PFSK-1 (cell line): ENCODE measurements around the gene CDC25A.

Experiments
- FOXP2 ChIP-seq: optimal IDR thresholded peaks from 2 replicates; pipeline ENCODE3; 2011; ENCODE audit warnings: borderline replicate concordance, control low read depth, inconsistent platforms; ENCODE audit not compliant: insufficient read depth; ENCODE audit errors: extremely low read length, extremely low read depth
- POLR2AphosphoS5 ChIP-seq: IDR thresholded peaks from 2 replicates; pipeline ENCODE4 v1.6.1; 2012; ENCODE audit warnings: low read depth, mild to moderate bottlenecking, control low read depth, low read length, moderate library complexity
- REST ChIP-seq, 2 experiments: IDR thresholded peaks; 2 replicates each; pipeline versions ENCODE4 v1.6.1 to v1.8.0; 2011 to 2012; ENCODE audit warnings: low read depth in 2 of 2, low read length in 2 of 2, control low read depth in 1 of 2, inconsistent platforms in 1 of 2, mild to moderate bottlenecking in 1 of 2, moderate library complexity in 1 of 2; ENCODE audit not compliant: insufficient read depth in 1 of 2
- SIN3A ChIP-seq: IDR thresholded peaks from 2 replicates; pipeline ENCODE4 v1.6.1; 2012; ENCODE audit warnings: mild to moderate bottlenecking, low read length, moderate library complexity, borderline replicate concordance; ENCODE audit not compliant: insufficient read depth
- TAF1 ChIP-seq: IDR thresholded peaks from 2 replicates; pipeline ENCODE4 v1.6.1; 2012; ENCODE audit warnings: low read length, control low read depth, borderline replicate concordance; ENCODE audit not compliant: insufficient read depth

- no peak for TF ChIP-seq TAF1
- no peak for TF ChIP-seq REST (IDR thresholded peaks at IDR 0.05; ENCODE audit: insufficient read depth in 1 of 2, low read depth in 2 of 2, low read length in 2 of 2)
- TF ChIP-seq POLR2AphosphoS5 = no peak
- no peak for TF ChIP-seq SIN3A
- no peak for TF ChIP-seq FOXP2
These were observed 3.9 kb downstream of the CDC25A start for GRCh38 chr3:48184299-48184698.
